H9 (cell line): ENCODE results near the gene FGD5. TPM values are rescaled to one million over a fixed set of nuclear protein-coding genes. Genes with fewer than 3 reads are reported as not detected.

ENCODE experiments used
- DNase-seq: peaks from one replicate; pipeline ENCODE4 v3.0.0-alpha.2; 2017
- H2AFZ ChIP-seq: one replicate; pipeline ENCODE4 v1.6.1; 2013; ENCODE audit warnings: mild to moderate bottlenecking, low read length, control low read depth, moderate library complexity
- H2AK5ac ChIP-seq: 2 replicates; pipeline ENCODE4 v1.6.1; 2013; ENCODE audit warnings: low read length, control low read depth, mixed read lengths; ENCODE audit not compliant: insufficient read length
- H2BK120ac ChIP-seq: one replicate; pipeline ENCODE4 v1.6.1; 2013; ENCODE audit warnings: low read depth, mild to moderate bottlenecking, low read length, control low read depth, inconsistent platforms; ENCODE audit not compliant: poor library complexity, severe bottlenecking
- H2BK12ac ChIP-seq: 2 replicates; pipeline ENCODE4 v1.6.1; 2013; ENCODE audit warnings: low read length, control low read depth, mixed read lengths, low read depth; ENCODE audit not compliant: insufficient read length
- H2BK15ac ChIP-seq: 2 replicates; pipeline ENCODE4 v1.6.1; 2013; ENCODE audit warnings: low read depth, low read length, control low read depth
- H2BK20ac ChIP-seq: one replicate; pipeline ENCODE4 v1.6.1; 2013; ENCODE audit warnings: low read depth, mild to moderate bottlenecking, low read length, control low read depth, inconsistent platforms; ENCODE audit not compliant: poor library complexity, severe bottlenecking
- H2BK5ac ChIP-seq: 2 replicates; pipeline ENCODE4 v1.6.1; 2013; ENCODE audit warnings: low read length, control low read depth, mixed read lengths; ENCODE audit not compliant: insufficient read length
- H3K14ac ChIP-seq: 2 replicates; pipeline ENCODE4 v1.6.1; 2013; ENCODE audit warnings: low read length, control low read depth; ENCODE audit not compliant: insufficient read depth
- H3K18ac ChIP-seq: 2 replicates; pipeline ENCODE4 v1.6.1; 2013; ENCODE audit warnings: low read depth, mild to moderate bottlenecking, mixed read lengths, low read length, control low read depth; ENCODE audit not compliant: insufficient read length
- H3K23ac ChIP-seq: 2 replicates; pipeline ENCODE4 v1.6.1; 2013; ENCODE audit warnings: low read length, control low read depth, mixed read lengths, low read depth; ENCODE audit not compliant: insufficient read length
- H3K23me2 ChIP-seq: 2 replicates; pipeline ENCODE4 v1.6.1; 2013; ENCODE audit warnings: low read depth, mild to moderate bottlenecking, mixed read lengths, low read length, control low read depth; ENCODE audit not compliant: insufficient read length, poor library complexity, severe bottlenecking
- H3K27ac ChIP-seq: 2 replicates; pipeline ENCODE4 v1.5.1; 2013; ENCODE audit warnings: low read length, control low read depth, mixed read lengths, low read depth; ENCODE audit not compliant: insufficient read length
- H3K27me3 ChIP-seq: 2 replicates; pipeline ENCODE4 v1.6.1; 2013; ENCODE audit warnings: low read length, control low read depth, inconsistent platforms; ENCODE audit not compliant: insufficient read depth
- H3K4ac ChIP-seq: 2 replicates; pipeline ENCODE4 v1.6.1; 2013; ENCODE audit warnings: low read depth, mild to moderate bottlenecking, control low read depth, inconsistent platforms, low read length, moderate library complexity
- H3K4me1 ChIP-seq: 2 replicates; pipeline ENCODE4 v1.6.1; 2013; ENCODE audit warnings: low read length, control low read depth, inconsistent platforms; ENCODE audit not compliant: insufficient read depth
- H3K4me2 ChIP-seq: 2 replicates; pipeline ENCODE4 v1.6.1; 2013; ENCODE audit warnings: low read length, control low read depth, mixed read lengths; ENCODE audit not compliant: insufficient read length, insufficient read depth
- H3K56ac ChIP-seq: 2 replicates; pipeline ENCODE4 v1.6.1; 2013; ENCODE audit warnings: low read depth, mild to moderate bottlenecking, mixed read lengths, low read length, control low read depth; ENCODE audit not compliant: insufficient read length
- H3K79me1 ChIP-seq: 2 replicates; pipeline ENCODE4 v1.6.1; 2013; ENCODE audit warnings: low read depth, mild to moderate bottlenecking, moderate library complexity, low read length, control low read depth, inconsistent platforms; ENCODE audit not compliant: insufficient read depth, poor library complexity, severe bottlenecking
- H3K79me2 ChIP-seq: 2 replicates; pipeline ENCODE4 v1.6.1; 2013; ENCODE audit warnings: low read length, control low read depth, inconsistent platforms; ENCODE audit not compliant: insufficient read depth
- H3K9ac ChIP-seq: 2 replicates; pipeline ENCODE4 v1.6.1; 2013; ENCODE audit warnings: low read length, control low read depth, mixed read lengths; ENCODE audit not compliant: insufficient read length; ENCODE audit errors: extremely low read depth
- H3K9me3 ChIP-seq: one replicate; pipeline ENCODE4 v1.6.1; 2013; ENCODE audit warnings: low read depth, low read length, inconsistent platforms; ENCODE audit not compliant: control insufficient read depth
- H3T11ph ChIP-seq: one replicate; pipeline ENCODE4 v1.6.1; 2013; ENCODE audit warnings: mild to moderate bottlenecking, low read length, control low read depth, inconsistent platforms
- H4K20me1 ChIP-seq: one replicate; pipeline ENCODE4 v1.6.1; 2013; ENCODE audit not compliant: control insufficient read depth, insufficient read length, insufficient read depth
- H4K5ac ChIP-seq: 2 replicates; pipeline ENCODE4 v1.6.1; 2013; ENCODE audit warnings: low read depth, mild to moderate bottlenecking, mixed read lengths, low read length, control low read depth; ENCODE audit not compliant: insufficient read length
- H4K8ac ChIP-seq: replicated peaks from 2 replicates; pipeline ENCODE4 v1.6.1; 2013; ENCODE audit warnings: low read length, control low read depth, mixed read lengths, low read depth; ENCODE audit not compliant: insufficient read length
- H4K91ac ChIP-seq: 2 replicates; pipeline ENCODE4 v1.6.1; 2013; ENCODE audit warnings: low read depth, mild to moderate bottlenecking, moderate library complexity, mixed read lengths, low read length, control low read depth; ENCODE audit not compliant: insufficient read length
- H3K27ac Mint-ChIP-seq, 3 experiments: 2 replicates in 2 of 3; 3 replicates in 1 of 3; pipeline ENCODE4 v1.8.0; 2020 to 2021; ENCODE audit warnings: mixed read lengths in 3 of 3, mild to moderate bottlenecking in 1 of 3, moderate library complexity in 1 of 3
- H3K27me3 Mint-ChIP-seq: 2 replicates; pipeline ENCODE4 v1.8.0; 2021; ENCODE audit warnings: low read depth, mild to moderate bottlenecking, moderate library complexity, mixed read lengths
- H3K36me3 Mint-ChIP-seq, 3 experiments: 2 replicates in 2 of 3; 3 replicates in 1 of 3; pipeline ENCODE4 v1.8.0; 2020 to 2021; ENCODE audit warnings: low read depth in 3 of 3, mixed read lengths in 3 of 3; ENCODE audit not compliant: insufficient read depth in 1 of 3
- H3K4me1 Mint-ChIP-seq, 2 experiments: 2 replicates each; pipeline ENCODE4 v1.8.0; 2020; ENCODE audit warnings: mixed read lengths in 2 of 2
- H3K4me3 Mint-ChIP-seq, 2 experiments: 2 replicates in 1 of 2; 3 replicates in 1 of 2; pipeline ENCODE4 v1.8.0; 2020 to 2021; ENCODE audit warnings: mild to moderate bottlenecking in 2 of 2, mixed read lengths in 2 of 2, moderate library complexity in 1 of 2
- H3K9me3 Mint-ChIP-seq, 2 experiments: 2 replicates in 1 of 2; 3 replicates in 1 of 2; pipeline ENCODE4 v1.8.0; 2020; ENCODE audit warnings: mild to moderate bottlenecking in 2 of 2, mixed read lengths in 2 of 2, moderate library complexity in 1 of 2
- CTCF ChIP-seq: fragments of 200-600 bp; sonication (generic); conservative IDR thresholded peaks from 3 replicates; pipeline ENCODE4 v1.8.0; 2021; ENCODE audit warnings: antibody characterized with exemption, mild to moderate bottlenecking
- WGBS: extraction: QIAGEN DNeasy Blood & Tissue Kit; methylation state at CpG from one replicate; pipeline ENCODE4 v1.1.7; 2013; ENCODE audit warnings: missing lambda C conversion rate, low lambda C conversion rate, mixed read lengths; ENCODE audit not compliant: insufficient read length; ENCODE audit errors: extremely low coverage; 5-methylcytosine and 5-hydroxymethylcytosine counted together
- total RNA-seq: library from RNA; stranded (reverse); gene quantifications from 2 replicates; pipeline ENCODE4 v1.2.1, GENCODE V29; 2021

Gene FGD5
- total RNA-seq, 1 experiment from 2014 or later, result 7.8 TPM

GRCh38 chr3:14905055-14905657, 86.4 kb downstream of the FGD5 start:
- H3K9me3 Mint-ChIP-seq, result peaks cover 9 to 10% of the 10 kb centered on the region in 2 experiments
- no peak overlapping the region for H4K5ac ChIP-seq
- DNase-seq, result no peak
- H2AK5ac ChIP-seq, result no peak overlapping the region
- H2BK120ac ChIP-seq, result no peak overlapping the region
- no peaks in the 10 kb centered on the region; the same call in 1 of the 2 replicates for H3K4me1 ChIP-seq
- no peak overlapping the region for H2BK12ac ChIP-seq
- H4K8ac ChIP-seq, result no peak overlapping the region
- no peaks in the 10 kb centered on the region for H3K27me3 Mint-ChIP-seq
- peaks cover 7 to 19% (median 17%) of the 10 kb centered on the region in 3 experiments; a peak in 6 of 7 replicates for H3K36me3 Mint-ChIP-seq
- H3K56ac ChIP-seq, result no peak overlapping the region
- H2BK15ac ChIP-seq, result no peak overlapping the region
- no CpG with 5 or more reads among the region's 6 CpGs for WGBS
- no peak overlapping the region for H3K18ac ChIP-seq
- TF ChIP-seq CTCF, result no peak
- no peak overlapping the region for H3K27ac Mint-ChIP-seq
- no peak overlapping the region for H3K4me2 ChIP-seq
- H4K20me1 ChIP-seq, result no peaks in the 10 kb centered on the region
- H3K23me2 ChIP-seq, result no peaks in the 10 kb centered on the region
- no peak overlapping the region for H2BK5ac ChIP-seq
- no peak overlapping the region for H4K91ac ChIP-seq
- no peak overlapping the region for H3K27ac ChIP-seq
- H2AFZ ChIP-seq, result no peak overlapping the region
- H3K4me3 Mint-ChIP-seq, result no peak overlapping the region
- H3K27me3 ChIP-seq, result no peaks in the 10 kb centered on the region
- no peaks in the 10 kb centered on the region for H3K9me3 ChIP-seq
- no peak overlapping the region for H3K23ac ChIP-seq
- no peak overlapping the region for H3T11ph ChIP-seq
- no peaks in the 10 kb centered on the region for H3K79me2 ChIP-seq
- peaks cover 15 to 16% of the 10 kb centered on the region in 2 experiments for H3K4me1 Mint-ChIP-seq
- H3K9ac ChIP-seq, result no peak overlapping the region
- no peak overlapping the region for H3K14ac ChIP-seq
- no peaks in the 10 kb centered on the region for H3K79me1 ChIP-seq
- no peak overlapping the region for H2BK20ac ChIP-seq
- no peak overlapping the region for H3K4ac ChIP-seq
